Measurements from ENCODE around the gene HS3ST2. TPM values are rescaled to one million over a fixed set of nuclear protein-coding genes. Genes with fewer than 3 reads are reported as not detected.

The HS3ST2 gene
- total RNA-seq, 2 donors from 2014 or later: 0.77 to 2.8 TPM

DNA sequence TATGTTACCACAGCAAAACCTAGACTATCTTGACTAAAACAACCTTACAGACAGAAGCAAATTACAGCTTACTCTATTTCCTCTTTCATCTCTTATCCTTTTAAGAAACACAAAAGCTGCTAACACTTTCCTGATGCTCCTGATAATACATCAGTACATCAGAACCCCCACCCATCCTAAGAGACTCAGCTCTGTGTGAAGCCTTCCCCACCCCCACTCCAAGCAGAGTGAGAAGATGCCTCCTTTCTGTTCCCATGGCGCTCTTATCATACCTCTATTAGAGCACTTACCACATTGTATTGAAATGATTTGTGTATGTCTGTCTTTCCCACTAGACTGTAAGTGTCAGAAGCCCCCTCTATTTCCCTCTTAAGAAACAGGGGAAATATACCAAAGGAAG, 42.4 kb upstream of the HS3ST2 start:
- no peaks in the 10 kb centered on the region for H3K9me3 ChIP-seq
- no peak overlapping the region for H3K4me3 ChIP-seq
- TF ChIP-seq POLR2AphosphoS5 (IDR thresholded peaks at IDR 0.05) (no peak), POLR2A (IDR thresholded peaks at IDR 0.05) (no peak), CTCF (IDR thresholded peaks at IDR 0.05) (no peak)
- H3K27ac ChIP-seq: no peak overlapping the region
- DNase-seq (ENCODE audit: low spot score): no peak
- H3K36me3 ChIP-seq: no peaks in the 10 kb centered on the region
- no peaks in the 10 kb centered on the region for H3K27me3 ChIP-seq (replicated peaks; ENCODE audit: insufficient read depth)
- WGBS: 62% methylated on average over 1 of the region's 1 CpG
- H3K4me1 ChIP-seq (replicated peaks): no peaks in the 10 kb centered on the region
- intact Hi-C loops (cut with DNase I): no loop called here

DNA sequence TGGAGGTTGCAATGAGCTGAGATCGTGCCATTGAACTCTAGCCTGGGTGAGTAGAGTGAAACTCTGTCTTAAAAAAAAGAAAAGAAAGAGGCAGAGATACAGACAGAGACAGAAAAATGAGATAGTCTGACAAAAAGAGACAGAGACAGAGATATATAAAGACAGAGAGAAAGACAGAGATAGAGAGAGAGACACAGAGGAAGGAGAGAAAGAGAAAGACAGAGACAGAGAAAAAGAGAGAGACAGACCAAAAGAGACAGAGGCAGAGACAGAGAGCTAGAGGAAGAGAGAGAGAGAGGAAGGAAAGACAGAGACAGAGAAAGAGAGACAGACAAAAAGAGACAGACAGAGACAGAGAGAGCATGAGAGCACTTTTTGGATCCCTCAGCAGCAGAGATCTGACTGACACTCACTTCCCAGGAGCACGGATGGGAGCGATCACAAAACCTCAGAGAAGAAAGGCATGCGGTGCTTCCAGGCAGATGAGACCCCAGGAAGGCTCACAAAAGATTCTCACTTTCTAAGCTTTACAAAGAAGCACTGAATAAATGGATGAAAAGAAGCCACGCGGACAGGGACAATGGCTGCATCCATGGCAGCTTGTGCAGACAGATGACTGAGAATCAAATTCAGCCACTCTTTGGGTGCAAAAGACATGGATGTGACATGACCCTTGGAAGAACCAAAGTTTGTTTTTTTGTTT, 38.6 kb upstream of the HS3ST2 start:
- intact Hi-C loops (cut with DNase I): no loop called here
- Histone ChIP-seq H3K4me3 (no peak overlapping the region), H3K36me3 (no peaks in the 10 kb centered on the region), H3K27ac (no peak overlapping the region), H3K27me3 (replicated peaks; ENCODE audit: insufficient read depth) (no peaks in the 10 kb centered on the region), H3K4me1 (replicated peaks) (no peaks in the 10 kb centered on the region), H3K9me3 (no peaks in the 10 kb centered on the region)
- TF ChIP-seq POLR2A (IDR thresholded peaks at IDR 0.05): no peak
- TF ChIP-seq CTCF (IDR thresholded peaks at IDR 0.05): no peak
- no peak for TF ChIP-seq POLR2AphosphoS5 (IDR thresholded peaks at IDR 0.05)
- no peak for DNase-seq (ENCODE audit: low spot score)
- 45% methylated on average over 6 of the region's 6 CpGs for WGBS

DNA sequence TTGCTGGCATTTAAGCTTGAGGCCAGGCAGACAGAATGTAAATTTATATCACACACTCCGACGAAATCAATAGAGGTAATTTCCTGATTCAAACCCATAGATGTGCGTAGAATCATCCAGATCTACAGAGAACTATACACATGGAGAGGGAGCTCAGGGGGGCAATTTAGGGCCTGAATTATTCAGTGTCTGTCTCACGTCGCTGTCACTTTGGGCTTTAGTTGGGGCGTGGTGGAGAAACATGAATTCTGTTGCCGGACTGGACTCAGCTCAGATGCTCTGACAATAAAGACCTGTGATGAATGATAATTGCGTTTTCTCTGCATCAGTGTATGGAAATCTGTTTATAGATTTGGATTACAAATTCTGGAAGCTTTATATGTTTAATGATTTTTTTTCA, 32.5 kb upstream of the HS3ST2 start:
- TF ChIP-seq POLR2A (IDR thresholded peaks at IDR 0.05) (no peak), POLR2AphosphoS5 (IDR thresholded peaks at IDR 0.05) (no peak), CTCF (IDR thresholded peaks at IDR 0.05) (no peak)
- WGBS: 72% methylated on average over 8 of the region's 8 CpGs

DNA sequence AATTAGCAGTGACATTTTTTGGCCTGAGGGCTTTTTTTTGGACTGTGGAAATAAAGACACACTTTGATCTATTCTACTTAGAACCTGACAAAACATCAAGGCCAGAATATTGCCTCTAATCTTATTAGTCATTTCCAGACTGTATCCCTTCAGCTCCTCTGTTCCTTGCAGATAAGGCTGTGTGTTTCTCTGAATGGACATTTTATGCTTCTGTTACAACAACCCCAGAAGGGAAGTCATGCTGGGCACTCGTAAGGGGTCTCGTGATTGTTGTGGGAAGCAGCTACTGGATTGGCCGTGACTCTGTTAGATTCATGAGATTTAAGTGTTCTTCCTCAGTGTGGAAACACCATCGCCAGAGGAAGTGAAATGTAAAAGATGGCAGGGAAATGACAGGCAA, 31.6 kb upstream of the HS3ST2 start:
- Histone ChIP-seq H3K4me1 (replicated peaks) (no peaks in the 10 kb centered on the region), H3K9me3 (no peaks in the 10 kb centered on the region), H3K36me3 (no peaks in the 10 kb centered on the region), H3K4me3 (no peak overlapping the region), H3K27ac (no peak overlapping the region), H3K27me3 (replicated peaks; ENCODE audit: insufficient read depth) (no peaks in the 10 kb centered on the region)
- no peak for DNase-seq (ENCODE audit: low spot score)
- WGBS: 41% methylated on average over 4 of the region's 4 CpGs
- no peak for TF ChIP-seq CTCF (IDR thresholded peaks at IDR 0.05)
- intact Hi-C loops (cut with DNase I): no loop called here

More for the DNA sequence above, 32.5 kb upstream of the HS3ST2 start:
- Histone ChIP-seq H3K9me3 (no peaks in the 10 kb centered on the region), H3K4me1 (replicated peaks) (no peaks in the 10 kb centered on the region), H3K36me3 (no peaks in the 10 kb centered on the region), H3K27ac (no peak overlapping the region), H3K4me3 (no peak overlapping the region), H3K27me3 (replicated peaks; ENCODE audit: insufficient read depth) (no peaks in the 10 kb centered on the region)
- no peak for DNase-seq (ENCODE audit: low spot score)
- intact Hi-C loops (cut with DNase I): no loop called here

- no peak overlapping the region for H3K27ac ChIP-seq
- intact Hi-C loops (cut with DNase I): no loop called here
- H3K9me3 ChIP-seq: no peaks in the 10 kb centered on the region
- H3K36me3 ChIP-seq: no peaks in the 10 kb centered on the region
- H3K4me3 ChIP-seq: no peak overlapping the region
- no peaks in the 10 kb centered on the region for H3K4me1 ChIP-seq (replicated peaks)
- no peak for TF ChIP-seq POLR2A (IDR thresholded peaks at IDR 0.05)
- no peak for TF ChIP-seq CTCF (IDR thresholded peaks at IDR 0.05)
- TF ChIP-seq POLR2AphosphoS5 (IDR thresholded peaks at IDR 0.05): no peak
- no peak for DNase-seq (ENCODE audit: low spot score)
- WGBS: 58% methylated on average over 6 of the region's 6 CpGs
- H3K27me3 ChIP-seq (replicated peaks; ENCODE audit: insufficient read depth): no peaks in the 10 kb centered on the region
Measured at GRCh38 chr16:22784690-22785214, 29.2 kb upstream of the HS3ST2 start.
